MV-4-11 (cell line): ENCODE data around the gene BSG.
"Not testable (repeated sequence)": the region's sequence is repeated elsewhere in the genome, so short reads cannot be mapped to it uniquely, and the experiment has no call there.

Experiments used
- DNase-seq: peaks from one replicate; lab custom pipeline; 2025; lab: John Stamatoyannopoulos, UW

The BSG gene

DNA sequence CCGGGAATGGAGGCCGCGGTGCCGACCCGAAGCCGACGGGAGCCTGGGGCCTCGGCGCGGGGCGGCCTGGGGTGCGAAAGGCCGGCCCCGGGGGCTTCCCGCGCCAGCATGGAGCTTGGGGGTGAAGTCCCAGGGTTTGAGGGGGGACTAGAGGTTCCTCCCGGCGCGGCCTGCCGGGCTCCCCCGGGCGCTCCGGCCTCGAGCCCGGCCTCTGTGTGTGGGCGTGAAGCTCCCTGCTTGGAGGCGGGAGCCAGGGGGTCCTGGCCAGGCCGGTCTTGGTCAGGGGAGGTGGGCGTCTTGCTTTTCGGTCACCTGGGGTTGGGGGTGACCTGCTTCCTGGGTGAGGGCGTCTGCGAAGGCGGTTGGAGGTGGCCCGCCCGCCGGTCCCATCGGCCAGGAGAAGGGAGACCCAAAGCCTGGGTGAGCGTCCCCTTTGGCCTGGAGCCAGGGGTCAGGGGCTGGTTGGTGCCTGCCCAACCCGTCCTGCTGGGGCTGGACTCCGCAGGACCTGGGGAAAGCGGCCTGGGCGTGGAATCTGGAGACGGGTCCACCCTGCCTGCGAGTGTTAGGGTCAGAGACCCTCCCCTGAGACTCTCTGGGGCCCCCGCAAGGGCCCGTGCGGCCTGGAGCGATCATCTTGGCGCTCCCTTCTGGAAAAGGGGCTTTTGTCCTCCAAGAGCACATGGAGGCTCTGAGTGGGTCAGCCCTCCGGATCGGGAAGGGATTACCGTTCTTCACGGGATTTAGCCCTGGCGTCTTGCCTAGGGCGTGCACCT, 535 bp downstream of the BSG start:
- peak; percentile 35 for DNase-seq

DNA sequence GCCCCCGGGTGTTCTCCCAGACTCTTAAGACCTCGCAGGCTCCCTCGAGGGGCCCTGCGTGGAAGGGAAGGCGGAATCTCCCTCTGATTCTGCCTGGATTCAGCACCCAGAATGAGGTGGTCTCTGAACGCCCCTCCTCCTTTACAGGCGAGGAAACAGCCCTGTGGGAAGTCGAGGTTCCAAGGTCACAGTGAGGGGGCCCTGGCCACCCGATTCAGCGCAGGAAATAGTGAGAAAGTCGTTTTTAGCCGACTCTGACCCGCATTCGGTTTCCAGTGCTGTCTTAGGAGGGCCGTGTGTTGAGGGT, 1.1 kb downstream of the BSG start:
- no peak for DNase-seq

DNA sequence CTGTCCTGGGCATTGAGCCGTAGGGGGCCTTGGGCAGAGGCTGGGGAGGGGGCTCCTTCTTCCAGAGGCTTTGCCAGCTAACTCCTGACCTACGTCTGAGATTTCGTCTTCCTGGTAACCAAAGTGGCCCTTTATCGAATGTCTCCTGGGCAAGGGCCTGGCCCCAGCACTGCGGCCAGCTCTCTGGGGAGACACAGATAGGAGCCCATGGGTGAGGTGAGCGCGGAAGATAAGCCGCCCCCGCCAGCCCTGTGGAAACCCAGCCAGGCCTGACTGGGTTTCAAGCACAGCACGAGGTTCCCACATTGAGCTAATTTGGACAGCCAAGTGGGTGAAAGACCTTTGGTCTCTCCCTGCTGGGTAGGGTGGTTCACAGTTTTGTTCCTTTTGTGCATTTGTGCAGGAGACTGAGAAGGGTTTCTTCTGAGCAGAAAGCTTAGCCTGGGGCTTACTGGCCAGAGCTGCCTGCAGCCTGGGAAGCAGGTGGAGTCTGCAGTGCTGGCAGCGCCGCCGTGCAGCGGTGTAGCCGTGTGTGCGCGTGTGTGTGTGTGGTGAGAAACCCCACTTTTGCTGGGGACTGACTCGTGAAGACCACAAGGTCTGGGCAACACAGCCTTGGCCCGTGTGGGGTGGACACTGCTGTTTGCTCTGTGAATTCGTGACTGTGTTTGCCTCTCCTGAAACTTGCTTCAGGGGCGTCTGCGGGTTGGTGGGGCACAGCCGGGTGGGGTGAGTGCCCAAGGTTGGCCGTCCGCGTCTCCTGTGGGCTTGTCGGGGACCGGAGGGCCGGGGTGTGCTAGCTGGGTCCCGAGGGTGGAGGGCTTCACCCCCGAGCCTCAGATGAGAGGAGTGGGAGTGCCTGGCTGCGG, 2.5 kb downstream of the BSG start:
- DNase-seq: peak; percentile 49

GRCh38 chr19:575527-576506, 3.4 kb downstream of the BSG start:
- no peak for DNase-seq

DNA sequence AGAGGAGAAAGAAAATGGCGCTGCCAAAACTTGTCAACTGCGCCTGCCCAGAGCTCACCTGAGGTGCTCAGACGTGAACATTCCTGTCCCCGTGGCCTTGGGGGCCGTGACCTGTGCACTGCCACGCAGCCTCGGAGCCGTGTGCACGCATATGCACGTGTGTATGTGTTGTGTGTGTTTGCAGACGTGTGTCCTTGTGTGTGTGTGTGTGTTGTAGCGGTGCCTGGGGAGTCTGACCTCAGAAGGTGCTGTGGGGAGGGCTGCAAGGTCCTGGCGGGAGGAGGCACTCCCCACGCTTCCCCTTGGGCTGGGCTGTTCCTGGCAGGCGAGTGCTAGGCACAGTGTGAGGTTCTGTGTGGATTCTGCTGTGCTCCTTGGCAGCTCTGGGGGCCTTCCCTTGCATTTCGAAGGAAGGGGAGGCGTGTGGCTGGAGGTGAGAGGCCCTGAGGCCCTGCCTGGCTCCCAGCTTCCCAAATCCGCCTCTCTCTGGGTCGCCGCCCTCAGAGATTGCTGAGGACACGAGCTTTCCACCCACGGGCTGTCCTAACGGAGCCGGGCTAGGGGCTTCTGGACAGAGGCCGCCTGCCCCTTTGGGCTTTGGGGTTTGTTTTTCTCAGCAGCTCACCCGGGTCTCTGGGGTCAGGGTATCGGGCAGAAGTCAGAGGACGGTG, 4.5 kb downstream of the BSG start:
- DNase-seq: peak; percentile 44

DNA sequence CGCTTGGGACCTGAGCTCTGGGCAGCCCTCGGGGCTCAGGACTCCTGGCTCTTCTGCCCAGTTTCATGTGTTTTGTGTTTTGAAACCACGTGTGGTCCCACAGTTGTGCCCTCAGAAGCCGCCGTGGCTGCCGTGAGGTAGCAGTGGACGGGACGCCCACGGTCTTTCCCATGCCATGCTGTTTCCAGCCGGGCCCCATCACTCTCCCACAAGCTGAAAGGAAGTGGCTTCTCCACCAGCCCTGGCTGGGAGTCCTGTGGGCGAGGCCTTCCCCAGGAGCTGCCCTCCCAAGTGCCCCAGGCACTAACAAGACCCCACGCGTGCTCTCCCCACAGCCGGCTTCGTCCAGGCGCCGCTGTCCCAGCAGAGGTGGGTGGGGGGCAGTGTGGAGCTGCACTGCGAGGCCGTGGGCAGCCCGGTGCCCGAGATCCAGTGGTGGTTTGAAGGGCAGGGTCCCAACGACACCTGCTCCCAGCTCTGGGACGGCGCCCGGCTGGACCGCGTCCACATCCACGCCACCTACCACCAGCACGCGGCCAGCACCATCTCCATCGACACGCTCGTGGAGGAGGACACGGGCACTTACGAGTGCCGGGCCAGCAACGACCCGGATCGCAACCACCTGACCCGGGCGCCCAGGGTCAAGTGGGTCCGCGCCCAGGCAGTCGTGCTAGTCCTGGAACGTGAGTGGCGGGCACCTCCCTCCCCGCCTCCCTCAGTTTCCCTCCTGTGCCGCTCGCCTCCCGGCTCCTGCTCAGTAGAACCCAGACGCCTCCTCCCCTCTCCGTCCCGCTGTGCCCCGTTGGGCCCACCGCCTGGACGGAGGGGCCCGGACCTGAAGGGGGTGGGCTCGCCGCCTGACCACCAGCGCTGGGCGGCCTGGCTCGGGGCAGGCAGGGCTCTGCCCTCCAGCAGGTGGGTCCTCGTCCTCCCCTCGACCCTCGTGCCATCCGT, 5.3 kb downstream of the BSG start:
- DNase-seq: no peak

GRCh38 chr19:579111-579841, 6.9 kb downstream of the BSG start:
- no peak for DNase-seq

DNA sequence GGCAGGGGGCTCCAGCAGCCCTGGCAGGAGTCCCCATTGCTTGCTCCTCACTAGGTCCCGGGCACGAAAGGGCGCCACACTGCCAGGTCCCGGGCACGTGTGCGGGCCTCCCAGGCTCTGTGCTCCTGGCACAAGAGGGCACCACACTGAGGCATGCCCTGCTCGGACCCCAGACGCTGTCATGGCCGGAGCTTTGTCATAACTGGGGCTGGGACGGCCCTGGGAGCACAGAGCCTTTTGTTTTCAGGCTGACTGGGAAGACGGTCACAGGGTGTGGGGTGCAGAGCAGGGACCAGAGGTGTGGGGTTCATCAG, 7.4 kb downstream of the BSG start:
- DNase-seq: no peak

GRCh38 chr19:580274-580835, 8.0 kb downstream of the BSG start:
- DNase-seq: no peak

GRCh38 chr19:581399-582111, 9.2 kb downstream of the BSG start:
- no peak for DNase-seq

- no peak for DNase-seq
Observed at GRCh38 chr19:582497-583197, 10.3 kb downstream of the BSG start.

DNA sequence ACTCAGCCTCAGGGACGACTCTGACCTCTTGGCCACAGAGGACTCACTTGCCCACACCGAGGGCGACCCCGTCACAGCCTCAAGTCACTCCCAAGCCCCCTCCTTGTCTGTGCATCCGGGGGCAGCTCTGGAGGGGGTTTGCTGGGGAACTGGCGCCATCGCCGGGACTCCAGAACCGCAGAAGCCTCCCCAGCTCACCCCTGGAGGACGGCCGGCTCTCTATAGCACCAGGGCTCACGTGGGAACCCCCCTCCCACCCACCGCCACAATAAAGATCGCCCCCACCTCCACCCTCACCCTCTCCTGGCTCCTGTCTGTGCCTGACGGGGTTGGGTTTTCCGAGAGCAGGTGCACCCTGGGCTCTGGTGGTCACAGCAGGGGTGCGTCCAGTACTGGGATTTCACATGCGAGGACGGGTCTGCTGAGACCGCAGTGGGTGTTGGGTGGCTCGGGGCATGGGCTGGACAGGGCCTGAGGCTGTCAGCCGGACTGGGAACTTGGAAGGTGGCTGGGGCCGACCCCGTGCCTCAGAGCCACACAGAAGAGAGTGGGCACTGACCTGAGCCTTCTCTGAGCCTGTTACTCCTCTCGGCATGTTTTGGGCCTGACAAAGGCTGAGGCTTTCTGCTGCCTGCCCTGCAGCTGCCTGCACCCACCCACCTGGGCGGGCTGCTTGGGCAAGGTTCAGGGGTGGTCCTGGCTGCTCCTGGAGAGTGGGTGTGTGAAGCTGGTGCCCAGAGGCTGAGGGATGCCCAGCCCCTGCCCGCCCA, 11.0 kb downstream of the BSG start:
- no peak for DNase-seq

DNA sequence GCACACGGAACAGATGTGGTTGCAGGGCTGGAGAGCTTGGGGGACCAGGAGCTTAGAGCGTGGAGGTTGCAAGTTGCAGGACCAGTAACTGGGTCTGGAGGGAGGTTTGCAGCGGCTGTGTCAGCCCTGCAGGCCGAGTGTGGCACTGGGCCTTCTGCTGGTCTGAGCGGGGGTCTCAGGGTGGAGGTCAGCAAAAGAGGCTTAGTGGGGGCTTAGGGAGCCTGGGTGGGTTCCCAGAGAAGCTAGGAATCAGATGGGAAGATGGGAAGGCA, 11.5 kb downstream of the BSG start:
- DNase-seq: no peak

DNA sequence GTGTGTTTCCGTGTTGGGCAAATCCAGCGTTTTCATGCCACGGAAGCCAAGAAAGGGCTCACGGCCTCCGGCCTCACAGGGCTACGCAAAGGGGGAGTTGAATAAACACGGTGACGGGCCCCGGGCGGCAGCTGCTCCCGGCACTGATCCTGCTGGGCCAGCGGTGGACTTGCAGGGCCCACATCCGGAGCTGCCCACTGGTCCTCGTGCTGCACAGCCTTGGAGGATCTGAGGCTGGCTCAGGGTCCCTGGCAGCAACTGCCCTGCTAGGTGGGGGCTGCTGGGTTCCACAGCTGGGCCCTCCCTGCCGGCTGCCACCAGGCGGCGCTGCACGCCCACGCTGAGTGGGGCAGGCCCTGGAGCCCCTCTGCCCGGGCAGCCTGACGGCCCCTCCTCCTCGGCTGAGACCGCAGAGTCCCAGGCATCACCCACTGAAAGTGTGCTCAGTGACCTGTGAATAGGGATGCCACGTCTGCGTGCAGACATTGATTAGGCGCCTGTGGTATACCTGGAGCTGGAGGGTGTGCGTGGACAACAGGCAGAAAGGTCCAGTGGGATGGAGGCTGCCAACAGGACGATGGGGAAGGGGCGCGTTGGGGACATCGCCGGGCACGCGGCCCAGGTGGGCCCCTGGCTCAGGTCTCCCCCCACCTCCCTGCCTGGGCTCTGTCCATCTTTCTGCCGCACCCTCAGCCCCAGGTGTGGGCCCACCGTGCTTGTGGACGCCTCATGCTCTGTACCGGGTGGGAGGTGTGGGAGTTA, 12.0 kb downstream of the BSG start:
- DNase-seq: peak; percentile 50

DNA sequence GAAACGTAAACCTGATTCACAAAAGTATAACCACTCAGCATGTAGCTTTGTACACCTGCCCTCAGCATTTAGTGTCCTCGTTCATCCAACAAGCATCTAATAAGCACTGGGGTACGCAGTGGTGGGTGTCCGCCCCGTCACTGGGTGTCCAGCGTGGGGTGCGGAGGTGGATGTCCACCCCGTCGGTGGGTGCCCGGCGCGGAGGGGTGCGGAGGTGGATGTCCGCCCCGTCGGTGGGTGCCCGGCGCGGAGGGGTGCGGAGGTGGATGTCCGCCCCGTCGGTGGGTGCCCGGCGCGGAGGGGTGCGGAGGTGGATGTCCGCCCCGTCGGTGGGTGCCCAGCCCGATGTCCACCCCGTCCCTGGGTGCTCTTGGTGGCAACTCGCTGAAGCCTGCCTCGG, 12.8 kb downstream of the BSG start:
- DNase-seq: not testable (repeated sequence)

DNA sequence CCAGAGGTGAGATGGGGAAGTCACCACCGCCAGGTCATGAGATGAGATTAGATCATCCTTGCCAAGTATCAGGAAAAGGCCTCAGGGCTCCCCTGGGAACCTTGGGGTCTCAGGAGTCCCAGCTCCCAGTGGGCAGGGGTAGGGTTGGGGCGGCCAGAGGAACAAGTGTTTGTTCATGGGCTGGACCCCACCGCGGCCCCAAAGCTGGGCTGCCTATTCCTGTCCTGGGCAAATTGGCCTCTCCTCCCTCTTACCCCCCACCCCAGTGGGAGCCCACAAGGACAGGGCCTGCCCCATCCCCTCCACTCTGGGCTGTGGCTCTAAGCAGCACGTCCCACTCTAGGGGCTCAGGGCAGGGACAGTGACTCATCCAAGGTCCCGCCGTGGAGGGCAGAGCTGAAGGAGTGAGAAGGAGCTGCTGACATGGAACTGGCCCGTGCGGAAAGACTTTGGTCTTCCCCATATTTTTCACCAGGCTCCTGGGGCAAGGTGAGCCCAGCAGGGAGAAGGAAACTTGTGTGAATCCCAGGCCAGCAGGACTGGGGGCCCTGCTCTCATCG, 13.2 kb downstream of the BSG start:
- DNase-seq: no peak
